ENCODE measurements around the gene SFRP2. TPM values are rescaled to one million over a fixed set of nuclear protein-coding genes. Genes with fewer than 3 reads are reported as not detected.

The SFRP2 gene
- total and polyA plus RNA-seq, 12 donors = 0.30 to 5.2 (median 0.77) TPM; not detected in 5

GRCh38 chr4:153791746-153792617 lies 3.1 kb upstream of the SFRP2 start:
- WGBS, 2 donors = 3 to 5% methylated on average over 37 of the region's 37 CpGs
- Histone ChIP-seq H3K4me3 (peak overlapping the region in 9 of 10 donors; percentile 1 to 34 (median 29)), H3K27me3 (peaks cover 39 to 99% (median 88%) of the 10 kb centered on the region in 7 donors), H3K27ac (no peak overlapping the region), H3K9me3 (no peaks in the 10 kb centered on the region), H3K36me3 (no peaks in the 10 kb centered on the region), H3K4me1 (peaks cover 4 to 44% (median 32%) of the 10 kb centered on the region in 9 donors)
- intact Hi-C loops (cut with DNase I) = loop anchor here in 2 of 10 donors (10.0 kb wide), 2 partner anchors 223 to 233 kb away; no protein-coding TSS in a partner anchor
- DNase-seq (peak in 1 of 2 donors; percentile 26), ATAC-seq (peak in 3 of 8 donors; percentile 37 to 65 (median 55))
- TF ChIP-seq CTCF (IDR thresholded peaks at IDR 0.05) = peak in 6 of 9 donors; percentile 15 to 45 (median 28)

GRCh38 chr4:153790962-153791551 lies 2.2 kb upstream of the SFRP2 start:
- Histone ChIP-seq H3K27me3 (peaks cover 39 to 100% (median 93%) of the 10 kb centered on the region in 7 donors), H3K36me3 (no peaks in the 10 kb centered on the region), H3K27ac (no peak overlapping the region), H3K4me1 (peaks cover 4 to 44% (median 32%) of the 10 kb centered on the region in 9 donors), H3K4me3 (peak overlapping the region in 8 of 10 donors; percentile 5 to 31 (median 25)), H3K9me3 (no peaks in the 10 kb centered on the region)
- 2 to 3% methylated on average over 49 to 51 of the region's 51 CpGs for WGBS, 2 donors
- ATAC-seq (peak in 3 of 8 donors; percentile 24 to 48 (median 30)), DNase-seq (no peak)
- intact Hi-C loops (cut with DNase I) = loop anchor here in 2 of 10 donors (10.0 kb wide), 2 partner anchors 224 to 234 kb away; no protein-coding TSS in a partner anchor
- peak in 4 of 9 donors; percentile 9 to 23 (median 12) for TF ChIP-seq CTCF (IDR thresholded peaks at IDR 0.05)

DNA sequence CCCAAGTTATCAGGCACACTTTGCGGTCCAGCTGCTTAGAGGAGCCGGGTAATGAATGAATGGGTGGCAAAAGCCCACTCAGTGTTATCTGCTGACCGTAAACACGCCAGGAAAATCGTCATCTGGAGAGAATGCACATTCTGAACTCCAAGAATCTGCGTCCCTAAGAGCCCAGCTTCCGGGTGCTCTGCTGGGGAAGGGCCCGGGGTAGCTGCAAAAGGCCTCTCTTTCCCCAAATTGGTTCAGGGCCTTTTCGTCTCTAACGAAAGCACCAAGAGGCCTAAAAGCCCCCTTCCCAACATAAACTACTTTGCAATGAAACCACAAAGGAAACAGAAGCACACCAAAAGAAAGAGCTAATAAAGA lies 1.6 kb upstream of the SFRP2 start:
- DNase-seq (no peak), ATAC-seq (no peak)
- 55 to 60% methylated on average over 10 of the region's 10 CpGs for WGBS, 2 donors
- intact Hi-C loops (cut with DNase I) = loop anchor here in 2 of 10 donors (10.0 kb wide), 2 partner anchors 224 to 234 kb away; no protein-coding TSS in a partner anchor
- Histone ChIP-seq H3K36me3 (no peaks in the 10 kb centered on the region), H3K4me3 (peak overlapping the region in 6 of 10 donors; percentile 5 to 31 (median 26)), H3K27ac (no peak overlapping the region), H3K4me1 (peaks cover 4 to 44% (median 32%) of the 10 kb centered on the region in 9 donors), H3K27me3 (peaks cover 39 to 100% (median 96%) of the 10 kb centered on the region in 7 donors), H3K9me3 (no peaks in the 10 kb centered on the region)
- TF ChIP-seq CTCF (IDR thresholded peaks at IDR 0.05) = no peak

Measured in heart right ventricle (tissue), 16 donors.